ENCODE data around the gene KCNE5.
"Not testable (repeated sequence)": the region's sequence is repeated elsewhere in the genome, so short reads cannot be mapped to it uniquely, and the experiment has no call there.

Gene KCNE5

DNA sequence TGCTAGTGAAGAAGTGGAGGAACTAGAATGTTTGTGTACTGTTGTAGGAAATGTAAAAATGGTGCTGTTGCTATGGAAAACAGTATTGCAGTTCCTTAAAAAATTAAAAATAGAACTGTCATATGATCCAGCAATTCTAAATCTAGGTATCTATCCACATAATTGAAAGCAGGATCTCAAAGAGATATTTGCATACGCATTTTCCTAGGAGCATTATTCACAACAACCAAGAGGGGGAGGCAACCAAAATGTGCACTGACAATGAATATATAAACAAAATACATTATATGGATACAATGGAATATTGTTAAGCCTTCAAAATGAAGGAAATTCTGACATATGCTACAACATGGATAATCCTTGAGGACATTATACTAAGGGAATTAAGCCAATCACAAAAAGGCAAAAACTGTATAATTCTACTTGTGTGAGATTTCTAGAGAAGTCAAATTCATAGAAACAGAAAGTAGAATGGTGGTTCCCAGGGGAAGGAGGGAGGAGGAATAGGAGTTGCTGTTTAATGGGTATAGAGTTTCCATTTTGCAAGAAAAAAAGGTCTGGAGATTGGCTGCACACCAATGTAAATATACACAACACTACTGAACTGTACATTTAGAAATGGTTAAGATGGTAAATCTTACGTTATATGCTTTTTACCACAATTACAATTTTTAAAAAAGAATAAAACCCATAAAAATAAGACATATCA, 35.6 kb upstream of the KCNE5 start:
- Histone ChIP-seq H3K27ac (ENCODE audit: low read depth, low read length) (no peak overlapping the region), H3K4me2 (ENCODE audit: low read length) (no peak overlapping the region), H3K27me3 (ENCODE audit: control insufficient read depth, low read length) (no peaks in the 10 kb centered on the region), H4K20me1 (ENCODE audit: control insufficient read depth, insufficient read depth, low read depth, low read length) (no peaks in the 10 kb centered on the region), H3K36me3 (ENCODE audit: control insufficient read depth, low read length) (peaks cover 76% of the 10 kb centered on the region), H3F3A (ENCODE audit: control insufficient read depth, insufficient read depth) (no peaks in the 10 kb centered on the region), H3K4me1 (ENCODE audit: control insufficient read depth, low read length) (no peaks in the 10 kb centered on the region), H3K9me2 (replicated peaks; ENCODE audit: control insufficient read depth, low read length) (no peaks in the 10 kb centered on the region), H3K9me3 (ENCODE audit: control insufficient read depth, insufficient read depth, low read length) (no peaks in the 10 kb centered on the region), H3K4me3 (ENCODE audit: low read length) (no peak overlapping the region), H3K79me2 (ENCODE audit: control insufficient read depth, low read length) (no peaks in the 10 kb centered on the region)
- TF ChIP-seq EZH2phosphoT487 (IDR thresholded peaks at IDR 0.05; ENCODE audit: borderline replicate concordance, low read length), result no peak
- TF ChIP-seq, protein P1, sequence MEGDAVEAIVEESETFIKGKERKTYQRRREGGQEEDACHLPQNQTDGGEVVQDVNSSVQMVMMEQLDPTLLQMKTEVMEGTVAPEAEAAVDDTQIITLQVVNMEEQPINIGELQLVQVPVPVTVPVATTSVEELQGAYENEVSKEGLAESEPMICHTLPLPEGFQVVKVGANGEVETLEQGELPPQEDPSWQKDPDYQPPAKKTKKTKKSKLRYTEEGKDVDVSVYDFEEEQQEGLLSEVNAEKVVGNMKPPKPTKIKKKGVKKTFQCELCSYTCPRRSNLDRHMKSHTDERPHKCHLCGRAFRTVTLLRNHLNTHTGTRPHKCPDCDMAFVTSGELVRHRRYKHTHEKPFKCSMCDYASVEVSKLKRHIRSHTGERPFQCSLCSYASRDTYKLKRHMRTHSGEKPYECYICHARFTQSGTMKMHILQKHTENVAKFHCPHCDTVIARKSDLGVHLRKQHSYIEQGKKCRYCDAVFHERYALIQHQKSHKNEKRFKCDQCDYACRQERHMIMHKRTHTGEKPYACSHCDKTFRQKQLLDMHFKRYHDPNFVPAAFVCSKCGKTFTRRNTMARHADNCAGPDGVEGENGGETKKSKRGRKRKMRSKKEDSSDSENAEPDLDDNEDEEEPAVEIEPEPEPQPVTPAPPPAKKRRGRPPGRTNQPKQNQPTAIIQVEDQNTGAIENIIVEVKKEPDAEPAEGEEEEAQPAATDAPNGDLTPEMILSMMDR (IDR thresholded peaks at IDR 0.05; ENCODE audit: low read depth, low read length, poor library complexity, severe bottlenecking), result no peak

DNA sequence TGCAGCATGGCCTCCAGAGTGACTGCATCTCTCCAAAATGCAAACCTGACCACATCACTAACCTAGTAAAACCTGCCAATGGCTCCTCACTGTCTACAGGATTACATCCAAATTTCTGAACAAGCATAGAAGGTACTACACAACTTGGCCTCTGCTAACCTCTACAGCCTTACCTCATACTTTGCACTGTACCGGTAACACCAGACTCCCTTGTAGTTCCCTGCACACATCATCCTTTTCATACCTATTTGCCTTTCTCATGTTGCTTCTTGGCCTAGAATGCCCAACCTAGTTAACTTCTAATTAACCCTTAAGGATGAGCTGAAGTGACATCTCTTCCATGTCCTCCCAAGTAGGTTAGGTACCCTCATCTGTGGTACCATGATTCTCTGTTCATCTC, 33.4 kb upstream of the KCNE5 start:
- no peaks in the 10 kb centered on the region for H3F3A ChIP-seq (ENCODE audit: control insufficient read depth, insufficient read depth)
- H3K27ac ChIP-seq (ENCODE audit: low read depth, low read length), result no peak overlapping the region
- no peak for TF ChIP-seq EZH2phosphoT487 (IDR thresholded peaks at IDR 0.05; ENCODE audit: borderline replicate concordance, low read length)
- TF ChIP-seq, protein P1 (IDR thresholded peaks at IDR 0.05; ENCODE audit: low read depth, low read length, poor library complexity, severe bottlenecking), result no peak
- H4K20me1 ChIP-seq (ENCODE audit: control insufficient read depth, insufficient read depth, low read depth, low read length), result no peaks in the 10 kb centered on the region
- H3K4me2 ChIP-seq (ENCODE audit: low read length), result no peak overlapping the region
- no peak overlapping the region for H3K4me3 ChIP-seq (ENCODE audit: low read length)
- peaks cover 62% of the 10 kb centered on the region for H3K36me3 ChIP-seq (ENCODE audit: control insufficient read depth, low read length)
- no peaks in the 10 kb centered on the region for H3K9me3 ChIP-seq (ENCODE audit: control insufficient read depth, insufficient read depth, low read length)
- H3K79me2 ChIP-seq (ENCODE audit: control insufficient read depth, low read length), result no peaks in the 10 kb centered on the region
- no peaks in the 10 kb centered on the region for H3K27me3 ChIP-seq (ENCODE audit: control insufficient read depth, low read length)
- H3K4me1 ChIP-seq (ENCODE audit: control insufficient read depth, low read length), result no peaks in the 10 kb centered on the region
- H3K9me2 ChIP-seq (replicated peaks; ENCODE audit: control insufficient read depth, low read length), result no peaks in the 10 kb centered on the region

DNA sequence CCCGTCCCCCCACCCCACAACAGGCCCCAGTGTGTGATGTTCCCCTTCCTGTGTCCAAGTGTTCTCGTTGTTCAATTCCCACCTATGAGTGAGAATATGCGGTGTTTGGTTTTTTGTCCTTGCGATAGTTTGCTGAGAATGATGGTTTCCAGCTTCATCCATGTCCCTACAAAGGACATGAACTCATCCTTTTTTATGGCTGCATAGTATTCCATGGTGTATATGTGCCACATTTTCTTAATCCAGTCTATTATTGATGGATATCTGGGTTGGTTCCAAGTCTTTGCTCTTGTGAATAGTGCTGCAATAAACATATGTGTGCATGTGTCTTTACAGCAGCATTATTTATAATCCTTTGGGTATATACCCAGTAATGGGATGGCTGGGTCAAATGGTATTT, 32.4 kb upstream of the KCNE5 start:
- H3F3A ChIP-seq (ENCODE audit: control insufficient read depth, insufficient read depth); H3K27ac ChIP-seq (ENCODE audit: low read depth, low read length); H3K79me2 ChIP-seq (ENCODE audit: control insufficient read depth, low read length); H4K20me1 ChIP-seq (ENCODE audit: control insufficient read depth, insufficient read depth, low read depth, low read length); H3K9me2 ChIP-seq (replicated peaks; ENCODE audit: control insufficient read depth, low read length); H3K27me3 ChIP-seq (ENCODE audit: control insufficient read depth, low read length); H3K4me3 ChIP-seq (ENCODE audit: low read length); H3K9me3 ChIP-seq (ENCODE audit: control insufficient read depth, insufficient read depth, low read length); H3K4me1 ChIP-seq (ENCODE audit: control insufficient read depth, low read length); H3K4me2 ChIP-seq (ENCODE audit: low read length): not testable (repeated sequence)
- H3K36me3 ChIP-seq (ENCODE audit: control insufficient read depth, low read length), result peaks cover 51% of the 10 kb centered on the region

DNA sequence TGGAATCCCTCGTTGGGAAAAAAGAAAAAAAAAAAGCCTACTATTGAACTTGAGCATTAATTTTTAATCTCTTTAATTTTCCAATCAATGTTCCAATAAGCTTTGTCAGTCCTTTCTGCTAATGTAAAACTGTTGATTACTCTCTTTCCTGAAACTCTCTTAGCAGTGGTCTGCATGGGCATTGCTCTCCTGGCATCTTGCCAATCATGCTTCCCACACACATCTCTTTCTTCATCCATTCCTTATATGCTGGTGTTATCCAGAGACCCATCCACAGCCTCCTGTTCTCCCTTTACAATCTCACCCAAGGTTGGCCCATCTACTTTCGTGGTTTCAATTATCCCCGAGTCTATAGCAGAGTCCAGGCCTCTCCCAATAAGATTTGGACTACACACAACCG, 31.8 kb upstream of the KCNE5 start:
- Histone ChIP-seq H3K4me1 (ENCODE audit: control insufficient read depth, low read length) (no peaks in the 10 kb centered on the region), H4K20me1 (ENCODE audit: control insufficient read depth, insufficient read depth, low read depth, low read length) (no peaks in the 10 kb centered on the region), H3K4me2 (ENCODE audit: low read length) (no peak overlapping the region), H3K9me3 (ENCODE audit: control insufficient read depth, insufficient read depth, low read length) (no peaks in the 10 kb centered on the region), H3K9me2 (replicated peaks; ENCODE audit: control insufficient read depth, low read length) (no peaks in the 10 kb centered on the region), H3F3A (ENCODE audit: control insufficient read depth, insufficient read depth) (no peaks in the 10 kb centered on the region), H3K27me3 (ENCODE audit: control insufficient read depth, low read length) (no peaks in the 10 kb centered on the region), H3K4me3 (ENCODE audit: low read length) (no peak overlapping the region), H3K27ac (ENCODE audit: low read depth, low read length) (no peak overlapping the region), H3K36me3 (ENCODE audit: control insufficient read depth, low read length) (peaks cover 51% of the 10 kb centered on the region), H3K79me2 (ENCODE audit: control insufficient read depth, low read length) (no peaks in the 10 kb centered on the region)
- TF ChIP-seq EZH2phosphoT487 (IDR thresholded peaks at IDR 0.05; ENCODE audit: borderline replicate concordance, low read length), result no peak
- TF ChIP-seq, protein P1 (IDR thresholded peaks at IDR 0.05; ENCODE audit: low read depth, low read length, poor library complexity, severe bottlenecking), result no peak

Measured in DOHH2 (cell line).